A673 (cell line): ENCODE measurements around the gene RRP1B. TPM values are rescaled to one million over a fixed set of nuclear protein-coding genes. Genes with fewer than 3 reads are reported as not detected.

Source experiments
- BruUV-seq: library from RNA; stranded (reverse); fragments of 400-500 nt; replicated peaks from 2 replicates; lab custom pipeline; 2021; lab: Mats Ljungman, UMichigan
- CTCF ChIA-PET: fragments of 300-600 bp; sonication (Branson Sonifier 250); formaldehyde crosslinking; loops from one replicate; lab custom pipeline; 2022; ENCODE audit warnings: antibody characterized with exemption; lab: Charles Lee
- POLR2A ChIA-PET: fragments of 300-600 bp; sonication (Branson Sonifier 250); formaldehyde crosslinking; loops from one replicate; lab custom pipeline; 2022; ENCODE audit warnings: antibody characterized with exemption; ENCODE audit not compliant: low non-redundant PET; lab: Charles Lee
- DNase-seq: peaks from one replicate; pipeline ENCODE4 v3.0.0-alpha.2; 2015; ENCODE audit warnings: low spot score
- H3K27ac ChIP-seq: fragments of 200-600 bp; sonication (generic); 2 replicates; pipeline ENCODE4 v1.5.1; 2016; ENCODE audit warnings: mixed run types, low read depth, mild to moderate bottlenecking, mixed read lengths, antibody characterized with exemption, low read length; ENCODE audit not compliant: poor library complexity, severe bottlenecking
- H3K27me3 ChIP-seq: fragments of 200-600 bp; sonication (generic); replicated peaks from 2 replicates; pipeline ENCODE4 v1.6.1; 2017; ENCODE audit warnings: mixed run types, low read depth, mild to moderate bottlenecking, mixed read lengths, antibody characterized with exemption, low read length; ENCODE audit not compliant: insufficient read depth, poor library complexity
- H3K36me3 ChIP-seq: fragments of 200-600 bp; sonication (generic); 2 replicates; pipeline ENCODE4 v1.6.1; 2016; ENCODE audit warnings: mixed run types, mild to moderate bottlenecking, mixed read lengths, antibody characterized with exemption, low read length; ENCODE audit not compliant: insufficient read depth, poor library complexity, severe bottlenecking
- H3K4me1 ChIP-seq: fragments of 200-600 bp; sonication (generic); 2 replicates; pipeline ENCODE4 v1.6.1; 2017; ENCODE audit warnings: mixed run types, mild to moderate bottlenecking, mixed read lengths, antibody characterized with exemption, low read length; ENCODE audit not compliant: insufficient read depth, poor library complexity, severe bottlenecking
- H3K4me3 ChIP-seq: fragments of 200-600 bp; sonication (generic); 2 replicates; pipeline ENCODE4 v1.5.1; 2016; ENCODE audit warnings: low read depth, mixed run types, mild to moderate bottlenecking, mixed read lengths, low read length; ENCODE audit not compliant: poor library complexity, severe bottlenecking
- H3K9me3 ChIP-seq: fragments of 200-600 bp; sonication (generic); 2 replicates; pipeline ENCODE4 v1.6.1; 2016; ENCODE audit warnings: mixed run types, low read depth, mild to moderate bottlenecking, mixed read lengths, antibody characterized with exemption, low read length; ENCODE audit not compliant: poor library complexity, severe bottlenecking
- EZH2 ChIP-seq: fragments of 200-600 bp; sonication (generic); IDR thresholded peaks from 2 replicates; pipeline ENCODE4 v1.6.1; 2017; ENCODE audit warnings: borderline replicate concordance, low read depth, mild to moderate bottlenecking, mixed read lengths, antibody characterized with exemption, low read length; ENCODE audit not compliant: poor library complexity, severe bottlenecking
- intact Hi-C: fragments of 100-400 bp; cut with micrococcal nuclease; formaldehyde crosslinking; loops from one replicate; pipeline ENCODE4 v1.10.0; 2022; ENCODE audit not compliant: unreplicated experiment
- total RNA-seq: library from RNA; stranded (reverse); gene quantifications from 2 replicates; pipeline ENCODE4 v1.2.3, GENCODE V29; 2021
- TF ChIP-seq, protein P1 (sequence below): fragments of 300-800, 200-600 bp; sonication (generic); conservative IDR thresholded peaks from 2 replicates; pipeline ENCODE4 v1.5.1; 2017; ENCODE audit warnings: low read depth, mild to moderate bottlenecking, antibody characterized with exemption, low read length, moderate library complexity, mixed read lengths

Gene RRP1B
- total RNA-seq, 1 experiment from 2014 or later, result 73.5 TPM

DNA sequence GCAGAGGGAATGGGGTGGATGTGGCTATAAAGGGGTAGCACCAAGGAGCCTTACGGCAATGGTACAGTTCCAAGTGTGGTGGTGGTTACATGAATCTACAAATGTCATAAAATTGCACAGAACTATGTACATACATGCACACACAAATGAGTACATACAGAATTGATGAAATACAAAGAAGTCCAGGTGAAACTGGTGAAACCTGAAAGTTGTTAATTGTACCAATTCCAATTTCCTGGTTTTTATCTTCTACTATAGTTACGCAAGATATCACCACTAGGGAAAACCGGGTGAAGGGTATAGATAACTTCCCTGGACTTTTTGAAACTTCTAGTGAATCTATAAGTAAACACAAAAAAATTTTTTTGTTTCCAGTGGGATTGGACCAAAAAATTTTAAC lies 19.0 kb upstream of the RRP1B start:
- Histone ChIP-seq H3K27ac (no peak overlapping the region), H3K4me3 (no peak overlapping the region), H3K27me3 (no peaks in the 10 kb centered on the region), H3K9me3 (no peaks in the 10 kb centered on the region), H3K4me1 (peaks cover 4% of the 10 kb centered on the region), H3K36me3 (no peaks in the 10 kb centered on the region)
- POLR2A ChIA-PET, result no interaction called here
- CTCF ChIA-PET, result no interaction called here
- no peak for TF ChIP-seq EZH2
- TF ChIP-seq, protein P1, sequence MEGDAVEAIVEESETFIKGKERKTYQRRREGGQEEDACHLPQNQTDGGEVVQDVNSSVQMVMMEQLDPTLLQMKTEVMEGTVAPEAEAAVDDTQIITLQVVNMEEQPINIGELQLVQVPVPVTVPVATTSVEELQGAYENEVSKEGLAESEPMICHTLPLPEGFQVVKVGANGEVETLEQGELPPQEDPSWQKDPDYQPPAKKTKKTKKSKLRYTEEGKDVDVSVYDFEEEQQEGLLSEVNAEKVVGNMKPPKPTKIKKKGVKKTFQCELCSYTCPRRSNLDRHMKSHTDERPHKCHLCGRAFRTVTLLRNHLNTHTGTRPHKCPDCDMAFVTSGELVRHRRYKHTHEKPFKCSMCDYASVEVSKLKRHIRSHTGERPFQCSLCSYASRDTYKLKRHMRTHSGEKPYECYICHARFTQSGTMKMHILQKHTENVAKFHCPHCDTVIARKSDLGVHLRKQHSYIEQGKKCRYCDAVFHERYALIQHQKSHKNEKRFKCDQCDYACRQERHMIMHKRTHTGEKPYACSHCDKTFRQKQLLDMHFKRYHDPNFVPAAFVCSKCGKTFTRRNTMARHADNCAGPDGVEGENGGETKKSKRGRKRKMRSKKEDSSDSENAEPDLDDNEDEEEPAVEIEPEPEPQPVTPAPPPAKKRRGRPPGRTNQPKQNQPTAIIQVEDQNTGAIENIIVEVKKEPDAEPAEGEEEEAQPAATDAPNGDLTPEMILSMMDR, result no peak
- no peak for DNase-seq
- intact Hi-C loops, result loop anchor here (10.0 kb wide), 2 partner anchors 326 to 1046 kb away; no protein-coding TSS in a partner anchor
- BruUV-seq, result no TSS peak

DNA sequence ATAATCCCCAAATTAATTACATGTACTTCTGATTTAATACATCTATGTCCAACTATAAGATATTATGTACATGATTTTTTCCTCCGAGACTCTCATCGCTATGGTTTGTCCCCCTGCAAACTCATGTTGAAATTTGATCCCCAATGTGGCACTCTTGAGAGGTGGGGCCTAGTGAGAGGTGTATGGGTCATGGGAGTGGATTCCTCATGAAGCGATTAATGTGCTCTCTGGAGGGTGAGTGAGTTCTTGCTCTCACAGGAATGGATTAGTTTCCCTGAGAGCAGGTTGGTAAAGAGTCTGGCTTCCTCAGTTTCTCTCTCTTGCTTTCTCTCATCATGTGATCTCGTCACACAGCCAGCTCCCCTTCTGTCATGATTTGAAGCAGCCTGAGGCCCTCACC lies 16.2 kb upstream of the RRP1B start:
- intact Hi-C loops, result loop anchor here (10.0 kb wide), 2 partner anchors 328 to 1048 kb away; no protein-coding TSS in a partner anchor
- H3K27me3 ChIP-seq, result no peaks in the 10 kb centered on the region
- TF ChIP-seq, protein P1, result no peak
- TF ChIP-seq EZH2, result no peak
- H3K9me3 ChIP-seq, result no peaks in the 10 kb centered on the region
- H3K4me1 ChIP-seq, result peaks cover 15% of the 10 kb centered on the region
- BruUV-seq, result no TSS peak
- POLR2A ChIA-PET, result no interaction called here
- no peaks in the 10 kb centered on the region for H3K36me3 ChIP-seq
- H3K4me3 ChIP-seq, result no peak overlapping the region
- no peak for DNase-seq
- H3K27ac ChIP-seq, result no peak overlapping the region
- CTCF ChIA-PET, result no interaction called here

DNA sequence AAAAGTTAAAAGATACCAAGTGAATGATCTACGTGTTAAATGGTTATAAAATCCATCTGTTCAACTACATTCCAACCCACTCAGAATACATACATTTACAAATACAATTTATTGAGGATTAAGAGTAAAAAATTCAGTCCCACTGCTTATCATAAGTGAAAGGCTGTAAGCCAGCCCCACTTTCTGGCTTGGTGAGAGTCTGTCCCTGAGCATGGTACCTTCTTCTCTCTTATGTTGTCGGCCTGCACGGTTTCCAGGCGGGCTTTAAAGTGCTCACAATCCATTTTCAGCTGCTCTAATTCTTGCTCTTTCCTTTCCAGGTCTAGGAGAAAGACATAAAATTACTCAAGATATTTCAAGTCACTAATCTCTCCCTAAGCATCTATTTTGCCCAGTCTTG lies 15.3 kb upstream of the RRP1B start:
- H3K9me3 ChIP-seq, result no peaks in the 10 kb centered on the region
- H3K4me3 ChIP-seq, result no peak overlapping the region
- no TSS peak for BruUV-seq
- no peak for TF ChIP-seq EZH2
- TF ChIP-seq, protein P1, result no peak
- ChIA-PET POLR2A (no interaction called here), CTCF (no interaction called here)
- H3K4me1 ChIP-seq, result peaks cover 15% of the 10 kb centered on the region
- H3K27ac ChIP-seq, result no peak overlapping the region
- intact Hi-C loops, result loop anchor here (10.0 kb wide), 2 partner anchors 329 to 1049 kb away; no protein-coding TSS in a partner anchor
- no peak for DNase-seq
- no peaks in the 10 kb centered on the region for H3K27me3 ChIP-seq
- H3K36me3 ChIP-seq, result no peaks in the 10 kb centered on the region
